SU-DHL-6 (cell line): ENCODE results near the gene BANP.
"Not testable (repeated sequence)": the region's sequence is repeated elsewhere in the genome, so short reads cannot be mapped to it uniquely, and the experiment has no call there.

ENCODE experiments used
- H2AFZ ChIP-seq: fragments of 200-600 bp; sonication (generic); 2 replicates; pipeline ENCODE4 v1.6.1; 2014; ENCODE audit warnings: low read depth, mild to moderate bottlenecking, moderate library complexity, mixed read lengths, antibody characterized with exemption, low read length; ENCODE audit not compliant: severe bottlenecking
- H3F3A ChIP-seq: fragments of 200-600 bp; shearing (Covaris generic); 2 replicates; pipeline ENCODE4 v1.6.0; 2016; ENCODE audit warnings: antibody characterized with exemption, mild to moderate bottlenecking; ENCODE audit not compliant: insufficient read depth
- H3K27ac ChIP-seq: fragments of 200-600 bp; sonication (generic); 2 replicates; pipeline ENCODE4 v1.5.1; 2016; ENCODE audit warnings: low read depth, mild to moderate bottlenecking, low read length, moderate library complexity, mixed read lengths
- H3K27me3 ChIP-seq: fragments of 200-600 bp; sonication (generic), shearing (Covaris generic); 2 replicates; pipeline ENCODE4 v1.6.0; 2014; ENCODE audit warnings: mild to moderate bottlenecking, low read length
- H3K36me3 ChIP-seq: fragments of 200-600 bp; sonication (generic); 2 replicates; pipeline ENCODE4 v1.6.1; 2014; ENCODE audit warnings: mild to moderate bottlenecking, low read length, mixed read lengths
- H3K4me2 ChIP-seq: fragments of 300-600, 200-600 bp; shearing (Covaris generic), sonication (generic); 2 replicates; pipeline ENCODE4 v1.6.0; 2014; ENCODE audit warnings: low read length, low read depth, mild to moderate bottlenecking; ENCODE audit not compliant: poor library complexity, severe bottlenecking
- H3K4me3 ChIP-seq: fragments of 200-600 bp; sonication (generic); 2 replicates; pipeline ENCODE4 v1.5.1; 2014; ENCODE audit warnings: antibody characterized with exemption, low read length, mild to moderate bottlenecking, mixed read lengths; ENCODE audit not compliant: insufficient read depth, poor library complexity, severe bottlenecking
- H3K79me2 ChIP-seq: fragments of 200-600 bp; sonication (generic); 2 replicates; pipeline ENCODE4 v1.6.1; 2014; ENCODE audit warnings: mild to moderate bottlenecking, low read length, moderate library complexity; ENCODE audit not compliant: insufficient read depth
- H3K9ac ChIP-seq: fragments of 200-600 bp; sonication (generic); 2 replicates; pipeline ENCODE4 v1.7.0; 2014; ENCODE audit warnings: mild to moderate bottlenecking, low read length
- H3K9me2 ChIP-seq: fragments of 200-600 bp; sonication (generic); replicated peaks from 2 replicates; pipeline ENCODE4 v1.6.1; 2014; ENCODE audit warnings: low read length; ENCODE audit not compliant: insufficient read depth
- H3K9me3 ChIP-seq: fragments of 200-600 bp; sonication (generic); 2 replicates; pipeline ENCODE4 v1.6.1; 2014; ENCODE audit warnings: low read length, mixed read lengths; ENCODE audit not compliant: insufficient read depth
- H4K20me1 ChIP-seq: fragments of 200-600 bp; sonication (generic); 2 replicates; pipeline ENCODE4 v1.6.1; 2014; ENCODE audit warnings: low read depth, mild to moderate bottlenecking, antibody characterized with exemption, low read length, moderate library complexity, mixed read lengths
- EZH2phosphoT487 ChIP-seq: fragments of 200-600 bp; sonication (generic), shearing (Covaris generic); conservative IDR thresholded peaks from 2 replicates; pipeline ENCODE4 v1.6.1; 2018; ENCODE audit warnings: mild to moderate bottlenecking, antibody characterized with exemption, low read length, moderate library complexity, mixed read lengths
- TF ChIP-seq, protein P1 (sequence below): fragments of 200-600 bp; sonication (generic); IDR thresholded peaks from one replicate; pipeline ENCODE4 v1.5.1; 2017; ENCODE audit warnings: antibody characterized with exemption, mild to moderate bottlenecking, low read length, moderate library complexity; ENCODE audit not compliant: insufficient read depth, poor library complexity, severe bottlenecking

BANP gene

DNA sequence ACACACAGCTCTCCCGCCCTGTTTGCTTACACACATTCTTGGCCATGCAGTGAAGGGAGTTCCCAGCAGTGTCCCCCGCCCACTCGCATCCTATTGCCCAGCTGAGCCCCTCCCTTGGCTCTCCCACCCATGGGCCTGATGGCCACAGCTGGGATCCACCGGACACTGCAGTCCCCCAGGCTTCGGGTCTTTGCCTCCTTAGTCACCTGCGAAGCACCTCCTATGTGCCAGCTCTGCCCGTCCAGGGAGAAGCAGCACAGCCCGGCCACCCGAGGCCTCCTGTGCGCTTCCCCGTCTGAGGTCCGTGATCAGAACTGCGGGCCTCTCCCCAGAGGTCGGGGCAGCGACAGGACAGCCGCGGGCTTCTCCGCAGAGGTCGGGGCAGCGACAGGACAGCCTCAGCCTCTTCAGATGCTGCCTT, 136.9 kb downstream of the BANP start:
- no peaks in the 10 kb centered on the region for H3K9me2 ChIP-seq
- TF ChIP-seq, protein P1, sequence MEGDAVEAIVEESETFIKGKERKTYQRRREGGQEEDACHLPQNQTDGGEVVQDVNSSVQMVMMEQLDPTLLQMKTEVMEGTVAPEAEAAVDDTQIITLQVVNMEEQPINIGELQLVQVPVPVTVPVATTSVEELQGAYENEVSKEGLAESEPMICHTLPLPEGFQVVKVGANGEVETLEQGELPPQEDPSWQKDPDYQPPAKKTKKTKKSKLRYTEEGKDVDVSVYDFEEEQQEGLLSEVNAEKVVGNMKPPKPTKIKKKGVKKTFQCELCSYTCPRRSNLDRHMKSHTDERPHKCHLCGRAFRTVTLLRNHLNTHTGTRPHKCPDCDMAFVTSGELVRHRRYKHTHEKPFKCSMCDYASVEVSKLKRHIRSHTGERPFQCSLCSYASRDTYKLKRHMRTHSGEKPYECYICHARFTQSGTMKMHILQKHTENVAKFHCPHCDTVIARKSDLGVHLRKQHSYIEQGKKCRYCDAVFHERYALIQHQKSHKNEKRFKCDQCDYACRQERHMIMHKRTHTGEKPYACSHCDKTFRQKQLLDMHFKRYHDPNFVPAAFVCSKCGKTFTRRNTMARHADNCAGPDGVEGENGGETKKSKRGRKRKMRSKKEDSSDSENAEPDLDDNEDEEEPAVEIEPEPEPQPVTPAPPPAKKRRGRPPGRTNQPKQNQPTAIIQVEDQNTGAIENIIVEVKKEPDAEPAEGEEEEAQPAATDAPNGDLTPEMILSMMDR, result no peak
- TF ChIP-seq EZH2phosphoT487, result no peak
- H3K27ac ChIP-seq, result no peak overlapping the region
- no peak overlapping the region for H2AFZ ChIP-seq
- no peaks in the 10 kb centered on the region for H4K20me1 ChIP-seq
- no peaks in the 10 kb centered on the region for H3K27me3 ChIP-seq
- H3K4me3 ChIP-seq, result no peak overlapping the region
- no peak overlapping the region for H3K9ac ChIP-seq
- no peaks in the 10 kb centered on the region for H3F3A ChIP-seq
- no peak overlapping the region for H3K4me2 ChIP-seq
- no peaks in the 10 kb centered on the region for H3K9me3 ChIP-seq
- no peaks in the 10 kb centered on the region for H3K79me2 ChIP-seq
- H3K36me3 ChIP-seq, result no peaks in the 10 kb centered on the region

DNA sequence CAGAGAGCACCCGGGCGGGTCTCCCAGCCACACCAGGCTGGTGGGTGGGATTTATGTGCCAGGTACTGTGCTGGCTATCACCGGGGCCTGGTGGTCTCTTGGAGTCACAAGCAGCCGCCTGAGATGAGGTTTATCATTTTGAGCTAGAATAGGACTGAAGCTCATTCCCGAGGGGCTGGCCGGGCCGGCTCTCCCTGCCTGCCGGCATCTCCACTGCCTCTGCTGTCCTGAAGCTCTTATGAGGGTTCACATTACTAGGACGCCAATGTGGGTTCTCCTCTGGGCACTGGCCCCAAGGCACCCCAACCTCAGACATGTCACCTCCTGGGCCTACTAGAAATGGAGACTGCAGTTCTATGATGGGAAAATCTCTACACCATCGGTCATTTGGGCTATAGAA, 137.4 kb downstream of the BANP start:
- not testable (repeated sequence) for H3K79me2 ChIP-seq, H3K4me2 ChIP-seq, H3K9ac ChIP-seq, H4K20me1 ChIP-seq, H3F3A ChIP-seq, H3K36me3 ChIP-seq, H3K27me3 ChIP-seq, H3K27ac ChIP-seq, H3K9me3 ChIP-seq, H2AFZ ChIP-seq, H3K9me2 ChIP-seq, H3K4me3 ChIP-seq

DNA sequence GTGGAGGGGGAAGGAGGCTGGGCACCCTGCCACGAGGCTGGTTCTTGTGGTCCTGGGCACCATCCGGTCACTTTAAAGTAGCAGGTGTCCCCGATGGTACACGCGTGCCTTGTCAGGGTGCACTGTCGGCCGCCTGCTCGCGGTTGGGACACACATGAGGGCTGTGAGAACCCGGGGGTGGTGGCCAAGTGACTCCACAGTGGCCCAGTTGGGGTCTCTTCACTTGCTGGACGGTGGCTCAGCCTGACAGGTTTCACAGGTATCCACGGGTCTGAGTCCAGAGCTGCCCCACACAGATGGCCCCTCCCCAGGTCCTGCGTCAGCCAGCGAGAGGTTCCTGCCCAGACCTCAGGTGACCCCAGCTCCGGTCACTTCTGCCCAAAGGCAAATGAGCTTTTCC, 137.8 kb downstream of the BANP start:
- not testable (repeated sequence) for H3K9me3 ChIP-seq, H3K9me2 ChIP-seq, H3K4me3 ChIP-seq, H4K20me1 ChIP-seq, H3K9ac ChIP-seq, H3K4me2 ChIP-seq, H3K79me2 ChIP-seq, H3F3A ChIP-seq, H3K36me3 ChIP-seq, H3K27me3 ChIP-seq, H2AFZ ChIP-seq, H3K27ac ChIP-seq

DNA sequence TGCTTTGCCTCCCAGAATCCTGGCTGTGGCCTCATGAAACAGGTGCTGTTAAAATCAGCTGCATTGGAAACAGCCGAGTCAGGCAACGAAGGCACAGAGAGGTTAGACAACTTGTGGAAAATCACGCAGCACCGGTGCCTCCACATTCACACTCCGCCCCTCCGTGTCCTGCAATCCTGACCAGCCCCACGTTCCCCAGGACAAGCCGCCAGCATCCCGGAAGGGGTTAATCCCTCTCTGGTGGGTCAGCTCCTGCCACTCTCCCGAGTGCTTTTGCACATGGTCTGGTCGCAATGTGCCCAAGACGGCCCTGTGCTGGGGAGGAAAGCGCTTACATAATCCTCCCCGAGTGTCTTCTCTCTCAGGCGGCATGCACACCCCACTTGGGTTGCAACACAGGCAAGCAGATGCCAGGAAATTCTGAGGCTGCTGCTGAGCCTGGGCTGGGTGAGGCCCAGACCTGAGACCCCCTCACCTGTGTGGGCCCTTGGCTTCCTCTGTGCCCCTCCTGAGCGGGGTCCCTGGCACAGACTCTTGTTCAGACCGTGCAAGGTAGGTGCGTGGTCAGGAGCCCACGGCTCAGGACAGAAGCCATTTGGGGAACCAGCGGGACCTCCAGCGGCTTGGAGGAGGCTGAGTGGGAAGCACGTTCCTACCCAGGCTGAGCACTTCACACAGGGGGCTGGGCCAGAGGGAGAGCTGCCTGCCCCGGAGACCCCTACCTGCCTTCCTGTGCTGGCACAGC, 138.6 kb downstream of the BANP start:
- not testable (repeated sequence) for H4K20me1 ChIP-seq, H2AFZ ChIP-seq, H3K27me3 ChIP-seq, H3K9me2 ChIP-seq, H3K79me2 ChIP-seq, H3K4me2 ChIP-seq, H3K9me3 ChIP-seq, H3K27ac ChIP-seq, H3K36me3 ChIP-seq, H3F3A ChIP-seq, H3K9ac ChIP-seq, H3K4me3 ChIP-seq

DNA sequence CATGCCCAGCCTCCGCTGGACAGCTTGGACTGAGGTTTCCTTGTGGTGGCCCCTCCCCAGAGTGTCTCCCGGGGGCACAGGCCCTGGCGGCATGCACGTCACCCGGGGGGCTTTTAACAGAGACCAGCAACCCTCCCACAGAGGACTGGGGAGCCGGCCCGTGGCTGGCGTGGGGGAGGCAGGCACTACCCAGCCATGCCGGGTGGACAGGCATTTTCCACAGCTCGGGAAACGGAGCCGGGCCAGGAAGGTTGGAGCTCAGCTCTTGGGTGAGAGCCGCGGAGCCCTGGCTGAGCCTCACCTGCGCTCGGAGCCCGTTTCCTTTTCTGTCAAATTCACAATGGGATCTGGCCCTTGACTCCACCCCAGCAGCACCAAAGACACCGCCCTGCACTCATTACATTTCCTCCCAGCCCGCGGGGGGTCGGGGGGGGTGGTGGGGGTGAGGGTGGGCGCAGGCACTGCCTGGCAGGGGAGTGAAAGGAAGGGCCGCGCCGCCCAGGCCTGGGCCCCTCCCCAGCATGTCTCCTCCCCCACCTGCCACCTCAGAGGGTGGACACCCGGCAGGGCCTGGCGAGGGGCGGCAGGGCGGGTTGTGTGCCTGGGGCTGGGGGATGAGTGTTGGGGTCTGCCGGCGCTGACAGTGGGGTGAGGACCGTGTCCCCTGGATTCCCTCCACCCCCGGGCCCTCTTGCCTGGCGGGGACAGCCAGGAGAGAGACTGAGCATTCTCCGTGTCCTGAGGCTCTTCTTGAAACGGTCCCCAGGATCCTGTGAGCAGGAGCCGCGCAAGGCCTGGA, 139.3 kb downstream of the BANP start:
- not testable (repeated sequence) for H3K9me3 ChIP-seq, H3K9me2 ChIP-seq, H2AFZ ChIP-seq, H3K4me3 ChIP-seq, H3F3A ChIP-seq, H4K20me1 ChIP-seq, H3K4me2 ChIP-seq, H3K27me3 ChIP-seq, H3K9ac ChIP-seq, H3K79me2 ChIP-seq, H3K36me3 ChIP-seq, H3K27ac ChIP-seq

DNA sequence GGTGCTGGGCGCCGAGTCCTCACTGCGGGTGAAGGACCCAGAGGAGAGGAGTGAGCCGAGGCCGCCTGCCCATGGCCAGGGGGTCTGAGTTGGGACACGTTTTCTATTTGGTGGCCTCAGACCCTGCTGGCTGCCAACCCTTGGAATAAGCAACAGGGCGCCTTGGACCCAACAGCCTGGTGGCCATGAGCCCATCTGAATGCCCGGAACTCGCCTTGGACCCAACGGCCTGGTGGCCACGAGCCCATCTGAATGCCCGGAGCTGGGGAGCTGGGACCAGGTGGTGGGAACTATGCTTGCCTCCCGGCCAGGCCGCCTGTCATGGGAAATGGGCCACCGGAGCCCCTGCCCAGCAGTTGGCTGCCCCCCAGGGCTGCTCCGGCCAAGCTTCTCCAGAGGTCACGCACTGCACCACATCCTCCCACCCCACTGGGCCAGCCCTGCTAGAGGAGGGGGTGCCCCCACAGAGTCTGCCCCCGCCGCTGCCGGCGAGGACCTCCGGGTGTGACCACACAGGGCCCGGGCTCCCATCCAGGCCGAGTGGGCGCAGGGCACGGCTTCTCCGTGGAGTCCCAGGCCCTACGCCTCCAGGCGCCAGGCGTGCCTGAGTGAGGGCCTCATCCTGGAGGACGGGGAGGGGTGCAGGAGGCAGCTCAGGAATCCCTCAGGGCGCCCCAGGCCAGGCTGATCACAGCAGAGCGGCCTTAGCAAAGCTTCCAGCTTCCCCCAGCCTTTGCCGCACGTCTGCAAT, 140.2 kb downstream of the BANP start:
- not testable (repeated sequence) for H3K79me2 ChIP-seq, H3K4me2 ChIP-seq, H3K4me3 ChIP-seq, H3F3A ChIP-seq, H3K27me3 ChIP-seq, H3K9me3 ChIP-seq, H3K9me2 ChIP-seq, H2AFZ ChIP-seq, H4K20me1 ChIP-seq, H3K36me3 ChIP-seq, H3K27ac ChIP-seq, H3K9ac ChIP-seq

DNA sequence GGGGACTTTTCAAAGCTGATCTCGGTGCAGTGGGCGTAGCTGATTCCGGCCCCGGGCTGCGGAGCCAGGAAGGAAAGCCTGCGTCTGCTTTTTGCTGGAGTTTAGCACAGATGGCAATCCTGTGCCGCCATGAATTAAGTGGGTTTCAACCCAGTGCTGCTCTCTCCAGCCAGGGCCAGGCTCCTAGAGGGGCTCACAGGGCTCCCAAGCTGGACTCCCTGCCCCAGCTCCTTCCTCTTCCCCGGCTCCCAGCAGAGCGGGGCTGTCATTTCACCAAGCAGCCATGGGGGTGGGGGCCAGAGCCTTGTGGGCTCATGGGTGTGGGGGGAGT, 140.7 kb downstream of the BANP start:
- not testable (repeated sequence) for H3K4me3 ChIP-seq, H3K9me3 ChIP-seq, H3K27me3 ChIP-seq, H2AFZ ChIP-seq, H3K36me3 ChIP-seq, H3K27ac ChIP-seq, H3K9ac ChIP-seq, H3F3A ChIP-seq, H3K4me2 ChIP-seq, H4K20me1 ChIP-seq, H3K9me2 ChIP-seq, H3K79me2 ChIP-seq
